Caco-2 (cell line): ENCODE measurements around the gene TIAM1. TPM values are rescaled to one million over a fixed set of nuclear protein-coding genes. Genes with fewer than 3 reads are reported as not detected.

ENCODE experiments used
- BruUV-seq: library from RNA; stranded (reverse); fragments of 400-500 nt; replicated peaks from 2 replicates; lab custom pipeline; 2021; lab: Mats Ljungman, UMichigan
- CTCF ChIA-PET: fragments of 300-600 bp; sonication (Branson Sonifier 250); formaldehyde crosslinking; loops from one replicate; lab custom pipeline; 2022; ENCODE audit warnings: antibody characterized with exemption; lab: Charles Lee
- POLR2A ChIA-PET: fragments of 300-600 bp; sonication (Branson Sonifier 250); formaldehyde crosslinking; loops from one replicate; lab custom pipeline; 2022; ENCODE audit warnings: antibody characterized with exemption; lab: Charles Lee
- DNase-seq, 2 experiments: peaks; one replicate each; pipeline versions ENCODE4 v3.0.0 to v3.0.0-alpha.2; 2020 to 2022
- H3K27me3 ChIP-seq: replicated peaks from 2 replicates; pipeline ENCODE4 v1.6.0; 2011; ENCODE audit warnings: low read length; ENCODE audit not compliant: control insufficient read depth, insufficient read depth
- H3K36me3 ChIP-seq: 2 replicates; pipeline ENCODE4 v1.5.1; 2011; ENCODE audit warnings: low read length; ENCODE audit not compliant: control insufficient read depth, insufficient read depth
- H3K4me1 ChIP-seq: fragments of 250-450 bp; sonication (Bioruptor Pico); 2 replicates; pipeline ENCODE4 v1.5.1; 2020; ENCODE audit warnings: mild to moderate bottlenecking
- H3K4me3 ChIP-seq: 2 replicates; pipeline ENCODE4 v1.5.1; 2011; ENCODE audit warnings: low read depth, mild to moderate bottlenecking, control low read depth, low read length
- H3K9me3 ChIP-seq: fragments of 250-450 bp; sonication (Bioruptor Pico); 2 replicates; pipeline ENCODE4 v1.5.1; 2020; ENCODE audit warnings: mild to moderate bottlenecking, moderate library complexity
- H3K27ac Mint-ChIP-seq: one replicate; pipeline ENCODE4 v1.8.0; 2022; ENCODE audit warnings: mixed read lengths; ENCODE audit not compliant: unreplicated experiment
- H3K27me3 Mint-ChIP-seq: one replicate; pipeline ENCODE4 v1.8.0; 2022; ENCODE audit warnings: mixed read lengths; ENCODE audit not compliant: insufficient read depth, unreplicated experiment
- H3K36me3 Mint-ChIP-seq: one replicate; pipeline ENCODE4 v1.8.0; 2022; ENCODE audit warnings: mild to moderate bottlenecking, mixed read lengths; ENCODE audit not compliant: insufficient read depth, unreplicated experiment
- H3K4me1 Mint-ChIP-seq: one replicate; pipeline ENCODE4 v1.8.0; 2022; ENCODE audit warnings: low read depth, mixed read lengths; ENCODE audit not compliant: unreplicated experiment
- H3K4me3 Mint-ChIP-seq: one replicate; pipeline ENCODE4 v1.8.0; 2022; ENCODE audit warnings: mild to moderate bottlenecking, moderate library complexity, mixed read lengths; ENCODE audit not compliant: unreplicated experiment
- H3K9me3 Mint-ChIP-seq: one replicate; pipeline ENCODE4 v1.8.0; 2022; ENCODE audit warnings: mixed read lengths; ENCODE audit not compliant: unreplicated experiment
- CTCF ChIP-seq, 2 experiments: fragments of 200-600 bp in 1 of 2; IDR thresholded peaks; 1 replicate in 1 of 2; 2 replicates in 1 of 2; pipeline versions ENCODE4 v1.5.1 to v1.8.0; 2011 to 2022; ENCODE audit warnings: antibody characterized with exemption in 1 of 2, control low read depth in 1 of 2, inconsistent platforms in 1 of 2, low read depth in 1 of 2, low read length in 1 of 2, mild to moderate bottlenecking in 1 of 2, moderate library complexity in 1 of 2; ENCODE audit not compliant: insufficient read depth in 1 of 2, severe bottlenecking in 1 of 2, unreplicated experiment in 1 of 2
- intact Hi-C: fragments of 100-400 bp; cut with micrococcal nuclease; formaldehyde crosslinking; loops from one replicate; pipeline ENCODE4 v1.10.0; 2022; ENCODE audit not compliant: unreplicated experiment
- total RNA-seq: library from RNA; stranded (reverse); gene quantifications from 2 replicates; pipeline ENCODE4 v1.2.3, GENCODE V29; 2022

TIAM1 gene
- total RNA-seq, 1 experiment from 2014 or later: 5.2 TPM

GRCh38 chr21:31201144-31201543, 142.9 kb downstream of the TIAM1 start:
- Mint-ChIP-seq H3K36me3 (no peaks in the 10 kb centered on the region), H3K9me3 (no peaks in the 10 kb centered on the region), H3K27ac (no peak overlapping the region), H3K4me3 (no peak overlapping the region), H3K4me1 (no peaks in the 10 kb centered on the region), H3K27me3 (no peaks in the 10 kb centered on the region)
- H3K27me3 ChIP-seq: no peaks in the 10 kb centered on the region
- H3K4me1 ChIP-seq: no peaks in the 10 kb centered on the region
- H3K9me3 ChIP-seq: no peaks in the 10 kb centered on the region
- no peak for DNase-seq
- CTCF ChIA-PET: no interaction called here
- no TSS peak for BruUV-seq
- TF ChIP-seq CTCF (IDR thresholded peaks at IDR 0.05; ENCODE audit: insufficient read depth in 1 of 2, low read depth in 1 of 2, low read length in 1 of 2, severe bottlenecking in 1 of 2, unreplicated experiment in 1 of 2): no peak
- POLR2A ChIA-PET: no interaction called here
- no peak overlapping the region for H3K4me3 ChIP-seq
- intact Hi-C loops: no loop called here
- no peaks in the 10 kb centered on the region for H3K36me3 ChIP-seq

- no peaks in the 10 kb centered on the region for H3K27me3 Mint-ChIP-seq
- H3K27me3 ChIP-seq: no peaks in the 10 kb centered on the region
- H3K36me3 ChIP-seq: no peaks in the 10 kb centered on the region
- TF ChIP-seq CTCF (IDR thresholded peaks at IDR 0.05; ENCODE audit: insufficient read depth in 1 of 2, low read depth in 1 of 2, low read length in 1 of 2, severe bottlenecking in 1 of 2, unreplicated experiment in 1 of 2): peak; percentile 36 to 40
- ChIA-PET POLR2A (no interaction called here), CTCF (interaction anchor here (0.6 to 1.4 kb wide), 3 partner anchors 376 to 383 kb away, joined by 6 to 10 read pairs (median 6); no protein-coding TSS in a partner anchor)
- H3K4me1 ChIP-seq: peaks cover 14% of the 10 kb centered on the region; the same call in 1 of the 2 replicates
- peak in 1 of 2 experiments; percentile 43 for DNase-seq
- H3K4me1 Mint-ChIP-seq: peaks cover 11% of the 10 kb centered on the region
- intact Hi-C loops: loop anchor here (1.0 to 5.0 kb wide), 4 partner anchors 149 to 406 kb away; no protein-coding TSS in a partner anchor
- H3K36me3 Mint-ChIP-seq: no peaks in the 10 kb centered on the region
- no peak overlapping the region for H3K4me3 Mint-ChIP-seq
- no peak overlapping the region for H3K27ac Mint-ChIP-seq
- no peak overlapping the region for H3K4me3 ChIP-seq
- no peaks in the 10 kb centered on the region for H3K9me3 ChIP-seq
- BruUV-seq: no TSS peak
- no peaks in the 10 kb centered on the region for H3K9me3 Mint-ChIP-seq
Measured at GRCh38 chr21:31198575-31198974, 145.5 kb downstream of the TIAM1 start.

- no peak overlapping the region for H3K27ac Mint-ChIP-seq
- Histone ChIP-seq H3K4me3 (no peak overlapping the region), H3K27me3 (no peaks in the 10 kb centered on the region), H3K9me3 (no peaks in the 10 kb centered on the region), H3K36me3 (no peaks in the 10 kb centered on the region), H3K4me1 (peaks cover 14% of the 10 kb centered on the region; the same call in 1 of the 2 replicates)
- no peaks in the 10 kb centered on the region for H3K36me3 Mint-ChIP-seq
- H3K4me1 Mint-ChIP-seq: peaks cover 11% of the 10 kb centered on the region
- H3K9me3 Mint-ChIP-seq: no peaks in the 10 kb centered on the region
- intact Hi-C loops: loop anchor here (5.0 kb wide), 2 partner anchors 151 to 261 kb away; no protein-coding TSS in a partner anchor
- ChIA-PET CTCF (no interaction called here), POLR2A (no interaction called here)
- H3K27me3 Mint-ChIP-seq: no peaks in the 10 kb centered on the region
- DNase-seq: no peak
- no peak overlapping the region for H3K4me3 Mint-ChIP-seq
- BruUV-seq: no TSS peak
- no peak for TF ChIP-seq CTCF (IDR thresholded peaks at IDR 0.05; ENCODE audit: insufficient read depth in 1 of 2, low read depth in 1 of 2, low read length in 1 of 2, severe bottlenecking in 1 of 2, unreplicated experiment in 1 of 2)
Measured at GRCh38 chr21:31196724-31197123, 147.3 kb downstream of the TIAM1 start.
